Gastroesophageal sphincter (tissue), 3 donors: ENCODE data around the gene SMKR1.

Experiments used
- CTCF ChIP-seq, 4 experiments: fragments of 200-600 bp in 2 of 4; fragments of 450-650 bp in 2 of 4; sonication (generic) in 1 of 4; IDR thresholded peaks; one replicate each; pipeline ENCODE4 v1.5.1; 2017 to 2019; ENCODE audit warnings: antibody characterized with exemption in 4 of 4, mild to moderate bottlenecking in 2 of 4, moderate library complexity in 2 of 4
- POLR2A ChIP-seq, 2 donors: fragments of 450-650 bp; IDR thresholded peaks; one replicate each; pipeline ENCODE4 v1.6.1; 2017; ENCODE audit warnings: antibody characterized with exemption in 2 of 2, mild to moderate bottlenecking in 2 of 2, moderate library complexity in 1 of 2
- POLR2AphosphoS5 ChIP-seq: sonication (generic); formaldehyde crosslinking; IDR thresholded peaks from one replicate; pipeline ENCODE4 v1.6.1; 2017; ENCODE audit warnings: antibody characterized with exemption

GRCh38 chr7:129492391-129492790 lies 9.9 kb upstream of the SMKR1 start:
- TF ChIP-seq CTCF (IDR thresholded peaks at IDR 0.05) (no peak), POLR2A (IDR thresholded peaks at IDR 0.05) (no peak), POLR2AphosphoS5 (no peak)
